HCT116 (cell line): ENCODE results near the gene KCNIP4. TPM values are rescaled to one million over a fixed set of nuclear protein-coding genes. Genes with fewer than 3 reads are reported as not detected.

Experiments
- ATAC-seq: fragments of 200-7000 bp; cut with Tn5 transposase; 2 replicates; pipeline ENCODE4 v1.9.1; 2020; ENCODE audit warnings: mild to moderate bottlenecking, moderate library complexity
- BruUV-seq: library from RNA; stranded (reverse); fragments of 400-500 nt; replicated peaks from 2 replicates; lab custom pipeline; 2021; lab: Mats Ljungman, UMichigan
- CTCF ChIA-PET: fragments of 300-600 bp; sonication (Branson Sonifier 250); formaldehyde crosslinking; loops from one replicate; lab custom pipeline; 2021; ENCODE audit warnings: antibody characterized with exemption; lab: Charles Lee
- POLR2A ChIA-PET: fragments of 300-600, 350-600 bp; sonication (Branson Sonifier 250); formaldehyde crosslinking; loops from one replicate; lab custom pipeline; 2021; ENCODE audit warnings: antibody characterized with exemption; lab: Charles Lee
- RAD21 ChIA-PET, 2 experiments: fragments of 300-600 bp; sonication (Branson Sonifier 250); formaldehyde crosslinking; loops; one replicate each; lab custom pipeline; 2023; ENCODE audit warnings: low total read pairs in 2 of 2; ENCODE audit not compliant: uncharacterized antibody in 2 of 2, unreplicated experiment in 2 of 2, low non-redundant PET in 1 of 2; lab: Charles Lee
- DNase-seq: peaks from one replicate; pipeline ENCODE4 v3.0.0-alpha.2; 2010; ENCODE audit warnings: low read depth, low spot score
- H2AFZ ChIP-seq: fragments of 200-600 bp; shearing (Covaris generic), sonication (generic); 2 replicates; pipeline ENCODE4 v1.6.1; 2017; ENCODE audit warnings: low read depth, mixed run types, mixed read lengths, antibody characterized with exemption, low read length; ENCODE audit not compliant: poor library complexity, severe bottlenecking
- H3K27ac ChIP-seq: 2 replicates; pipeline ENCODE4 v1.5.1; 2012; ENCODE audit warnings: low read depth, low read length
- H3K27me3 ChIP-seq: fragments of 200-600 bp; sonication (generic); 2 replicates; pipeline ENCODE4 v1.6.1; 2016; ENCODE audit warnings: mixed run types, low read length, mixed read lengths; ENCODE audit not compliant: insufficient read depth
- H3K36me3 ChIP-seq, 2 experiments: fragments of 200-500 bp in 1 of 2; fragments of 200-600 bp in 1 of 2; sonication (Bioruptor generic) in 1 of 2; sonication (generic) in 1 of 2; 2 replicates each; pipeline versions ENCODE4 v1.5.1 to v1.6.1; 2014 to 2016; ENCODE audit warnings: low read length in 2 of 2, inconsistent platforms in 1 of 2, mixed read lengths in 1 of 2, mixed run types in 1 of 2; ENCODE audit not compliant: insufficient read depth in 2 of 2, control insufficient read depth in 1 of 2
- H3K4me1 ChIP-seq, 2 experiments: fragments of 200-600 bp in 1 of 2; sonication (generic) in 1 of 2; 2 replicates each; pipeline versions ENCODE4 v1.5.1 to v1.6.1; 2012 to 2017; ENCODE audit warnings: low read length in 2 of 2, inconsistent platforms in 1 of 2, mild to moderate bottlenecking in 1 of 2, mixed read lengths in 1 of 2, mixed run types in 1 of 2, moderate library complexity in 1 of 2; ENCODE audit not compliant: insufficient read depth in 2 of 2, control insufficient read depth in 1 of 2
- H3K4me2 ChIP-seq: fragments of 200-600 bp; sonication (generic); 2 replicates; pipeline ENCODE4 v1.6.1; 2017; ENCODE audit warnings: mixed run types, low read length, mixed read lengths
- H3K4me3 ChIP-seq, 2 experiments: fragments of 200-600 bp in 1 of 2; sonication (generic) in 1 of 2; replicated peaks in 1 of 2; 2 replicates each; pipeline ENCODE4 v1.5.1; 2011 to 2016; ENCODE audit warnings: low read length in 2 of 2, control low read depth in 1 of 2, low read depth in 1 of 2, mild to moderate bottlenecking in 1 of 2, mixed read lengths in 1 of 2, mixed run types in 1 of 2
- H3K79me2 ChIP-seq: fragments of 200-600 bp; sonication (generic); 2 replicates; pipeline ENCODE4 v1.6.1; 2017; ENCODE audit warnings: mild to moderate bottlenecking, mixed run types, low read length, moderate library complexity, mixed read lengths; ENCODE audit not compliant: insufficient read depth
- H3K9ac ChIP-seq: fragments of 200-600 bp; sonication (generic); 2 replicates; pipeline ENCODE4 v1.6.1; 2016; ENCODE audit warnings: low read length, mixed read lengths
- H3K9me2 ChIP-seq: fragments of 200-600 bp; sonication (generic), shearing (Covaris generic); 2 replicates; pipeline ENCODE4 v1.6.1; 2017; ENCODE audit warnings: mixed run types, mild to moderate bottlenecking, moderate library complexity; ENCODE audit not compliant: insufficient read depth
- H3K9me3 ChIP-seq, 2 experiments: fragments of 200-500 bp in 1 of 2; fragments of 200-600 bp in 1 of 2; sonication (Bioruptor generic) in 1 of 2; sonication (generic) in 1 of 2; 2 replicates each; pipeline ENCODE4 v1.6.1; 2014 to 2017; ENCODE audit warnings: low read length in 2 of 2, mixed read lengths in 2 of 2, inconsistent platforms in 1 of 2, low read depth in 1 of 2, mild to moderate bottlenecking in 1 of 2, mixed run types in 1 of 2, moderate library complexity in 1 of 2; ENCODE audit not compliant: control insufficient read depth in 1 of 2, insufficient read depth in 1 of 2
- H4K20me1 ChIP-seq: fragments of 200-600 bp; sonication (generic), shearing (Covaris generic); 2 replicates; pipeline ENCODE4 v1.6.1; 2017; ENCODE audit warnings: mixed run types, mild to moderate bottlenecking, moderate library complexity; ENCODE audit not compliant: insufficient read depth
- CTCF ChIP-seq, 3 experiments: fragments of 200-600 bp in 1 of 3; sonication (generic) in 1 of 3; IDR thresholded peaks in 2 of 3; conservative IDR thresholded peaks in 1 of 3; 2 replicates each; pipeline ENCODE4 v1.5.1; 2012 to 2017; ENCODE audit warnings: low read depth in 2 of 3, low read length in 2 of 3, antibody characterized with exemption in 1 of 3, borderline replicate concordance in 1 of 3, control low read depth in 1 of 3, mild to moderate bottlenecking in 1 of 3, mixed read lengths in 1 of 3, mixed run types in 1 of 3, moderate library complexity in 1 of 3; ENCODE audit not compliant: insufficient read depth in 1 of 3
- EZH2phosphoT487 ChIP-seq: fragments of 200-600 bp; IDR thresholded peaks from 2 replicates; pipeline ENCODE4 v1.6.1; 2018; ENCODE audit warnings: antibody characterized with exemption, borderline replicate concordance
- RAD21 ChIP-seq: IDR thresholded peaks from 2 replicates; pipeline ENCODE4 v1.6.1; 2012; ENCODE audit warnings: low read depth, mild to moderate bottlenecking
- REST ChIP-seq: IDR thresholded peaks from 2 replicates; pipeline ENCODE4 v1.6.1; 2012; ENCODE audit warnings: low read depth
- SIN3A ChIP-seq: IDR thresholded peaks from 2 replicates; pipeline ENCODE4 v1.6.1; 2012; ENCODE audit warnings: low read depth
- intact Hi-C: fragments of 100-400 bp; cut with micrococcal nuclease; formaldehyde crosslinking; loops from 2 replicates; pipeline ENCODE4 v1.10.0; 2022
- total RNA-seq: library from RNA; stranded (reverse); gene quantifications from one replicate; pipeline ENCODE4 v1.2.1, GENCODE V29; 2021; ENCODE audit not compliant: unreplicated experiment

The KCNIP4 gene
- total RNA-seq, 1 experiment from 2014 or later = not detected

GRCh38 chr4:21490682-21491081 lies 457.9 kb downstream of the KCNIP4 start (continued):
- TF ChIP-seq EZH2phosphoT487 (no peak), RAD21 (no peak), CTCF (IDR thresholded peaks at IDR 0.05 in 2 of 3, conservative IDR thresholded peaks at IDR 0.05 in 1 of 3; ENCODE audit: borderline replicate concordance in 1 of 3, insufficient read depth in 1 of 3, low read depth in 2 of 3, low read length in 2 of 3) (no peak)

- Histone ChIP-seq H2AFZ (no peak overlapping the region), H3K4me1 (no peaks in the 10 kb centered on the region), H3K27me3 (no peaks in the 10 kb centered on the region), H3K27ac (no peak overlapping the region), H3K79me2 (no peaks in the 10 kb centered on the region), H3K9me2 (no peaks in the 10 kb centered on the region), H3K9ac (no peak overlapping the region), H3K4me2 (no peak overlapping the region), H4K20me1 (no peaks in the 10 kb centered on the region), H3K4me3 (no peak overlapping the region), H3K36me3 (no peaks in the 10 kb centered on the region), H3K9me3 (no peaks in the 10 kb centered on the region; a peak in 1 of 4 replicates)
- ChIA-PET RAD21 (no interaction called here), POLR2A (no interaction called here), CTCF (no interaction called here)
- intact Hi-C loops = no loop called here
- DNase-seq = no peak
- no TSS peak for BruUV-seq
- TF ChIP-seq REST (peak; percentile 37), SIN3A (no peak)
- ATAC-seq = no peak
Measured at GRCh38 chr4:21476757-21477156, 471.8 kb downstream of the KCNIP4 start.
